AG10803 (cell line): Measurements from ENCODE around the gene NLGN4Y.

Experiments
- DNase-seq: peaks from one replicate; pipeline ENCODE4 v3.0.0; 2010; ENCODE audit warnings: low read depth
- H3K4me3 ChIP-seq: 2 replicates; pipeline ENCODE4 v1.5.1; 2011; ENCODE audit warnings: mild to moderate bottlenecking, low read length, control low read depth
- TF ChIP-seq, protein P1 (sequence below): conservative IDR thresholded peaks from 2 replicates; pipeline ENCODE4 v1.5.1; 2011; ENCODE audit warnings: mild to moderate bottlenecking, low read length, control low read depth, inconsistent platforms

NLGN4Y gene

DNA sequence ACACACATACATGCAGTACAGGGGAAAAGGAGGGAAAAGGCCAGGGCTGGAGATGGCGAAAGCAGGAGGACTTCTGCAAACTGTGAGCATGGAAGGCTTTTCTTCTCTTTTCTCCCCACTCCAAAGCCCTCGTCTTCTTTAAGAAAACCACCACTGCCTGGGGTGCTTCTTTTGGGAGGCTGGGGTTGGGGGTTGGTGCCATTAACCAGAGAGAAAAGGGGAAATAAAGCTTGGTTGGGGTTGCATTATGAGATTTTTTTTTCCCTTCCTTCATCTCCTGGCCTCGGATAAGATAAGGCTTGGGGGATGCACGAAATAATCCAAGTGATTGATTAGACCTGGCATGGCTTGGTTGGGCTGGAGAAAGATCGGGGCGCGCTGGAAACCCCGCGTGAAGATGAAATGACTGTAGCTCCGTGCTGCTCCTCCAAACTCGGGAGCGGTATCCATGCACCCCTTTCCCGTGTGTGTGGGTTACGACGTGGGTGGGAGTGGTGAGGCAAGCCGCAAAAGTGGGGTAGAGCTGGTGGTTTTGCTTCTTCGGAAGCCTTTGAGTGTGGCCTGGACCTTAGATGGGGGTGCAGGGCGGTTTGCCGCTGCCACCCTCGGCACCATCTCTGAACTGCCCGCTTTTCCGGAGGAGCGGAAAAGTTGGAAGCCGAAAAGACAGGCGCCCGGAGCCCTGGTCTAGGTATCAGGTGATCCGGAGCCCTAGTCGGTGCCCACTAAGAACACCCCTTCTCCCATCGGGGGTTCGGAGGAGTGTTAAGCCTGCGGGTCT, 648 bp upstream of the NLGN4Y start:
- TF ChIP-seq, protein P1, sequence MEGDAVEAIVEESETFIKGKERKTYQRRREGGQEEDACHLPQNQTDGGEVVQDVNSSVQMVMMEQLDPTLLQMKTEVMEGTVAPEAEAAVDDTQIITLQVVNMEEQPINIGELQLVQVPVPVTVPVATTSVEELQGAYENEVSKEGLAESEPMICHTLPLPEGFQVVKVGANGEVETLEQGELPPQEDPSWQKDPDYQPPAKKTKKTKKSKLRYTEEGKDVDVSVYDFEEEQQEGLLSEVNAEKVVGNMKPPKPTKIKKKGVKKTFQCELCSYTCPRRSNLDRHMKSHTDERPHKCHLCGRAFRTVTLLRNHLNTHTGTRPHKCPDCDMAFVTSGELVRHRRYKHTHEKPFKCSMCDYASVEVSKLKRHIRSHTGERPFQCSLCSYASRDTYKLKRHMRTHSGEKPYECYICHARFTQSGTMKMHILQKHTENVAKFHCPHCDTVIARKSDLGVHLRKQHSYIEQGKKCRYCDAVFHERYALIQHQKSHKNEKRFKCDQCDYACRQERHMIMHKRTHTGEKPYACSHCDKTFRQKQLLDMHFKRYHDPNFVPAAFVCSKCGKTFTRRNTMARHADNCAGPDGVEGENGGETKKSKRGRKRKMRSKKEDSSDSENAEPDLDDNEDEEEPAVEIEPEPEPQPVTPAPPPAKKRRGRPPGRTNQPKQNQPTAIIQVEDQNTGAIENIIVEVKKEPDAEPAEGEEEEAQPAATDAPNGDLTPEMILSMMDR: no peak
- H3K4me3 ChIP-seq: peak overlapping the region; percentile 65
- no peak for DNase-seq

DNA sequence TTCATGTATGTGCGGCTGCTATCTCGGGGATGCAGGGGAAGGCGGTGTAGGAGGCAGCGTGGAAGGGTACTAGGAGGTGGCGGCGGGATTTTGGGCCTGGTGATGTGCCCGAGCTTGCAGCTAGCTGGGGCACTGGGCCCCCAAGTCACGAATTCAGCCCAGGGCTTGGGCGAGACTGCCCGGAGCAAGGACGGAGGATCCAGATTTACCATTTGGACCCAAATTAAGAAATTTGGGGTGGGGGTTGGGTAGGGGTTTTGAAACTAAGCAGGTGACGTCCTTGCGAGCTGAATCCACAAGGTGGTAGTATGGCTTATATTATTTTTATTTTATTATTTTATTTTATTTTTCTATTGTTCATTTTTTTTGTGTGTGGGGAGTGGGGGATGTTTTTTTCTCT, 986 bp downstream of the NLGN4Y start:
- TF ChIP-seq, protein P1: peak; percentile 47
- DNase-seq: peak; percentile 33
- peak overlapping the region; percentile 65 for H3K4me3 ChIP-seq

DNA sequence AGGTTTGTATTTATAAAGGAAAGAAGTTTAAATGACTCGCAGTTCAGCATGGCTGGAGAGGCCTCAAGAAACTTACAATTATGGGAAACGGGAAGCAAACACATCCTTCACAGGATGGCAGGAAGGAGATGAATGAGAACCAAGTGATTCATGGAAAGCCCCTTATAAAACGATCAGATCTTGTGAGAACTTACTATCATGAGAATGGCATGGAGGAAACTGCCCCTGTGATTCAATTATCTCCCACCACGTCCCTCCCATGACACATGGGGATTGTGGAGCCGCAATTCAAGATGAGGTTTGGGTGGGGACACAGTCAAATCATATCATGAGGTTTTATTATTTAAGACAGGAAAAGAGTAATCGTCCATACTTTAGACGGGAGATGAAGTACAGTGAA, 4.0 kb downstream of the NLGN4Y start:
- TF ChIP-seq, protein P1: no peak
- no peak for DNase-seq
- H3K4me3 ChIP-seq: no peak overlapping the region

DNA sequence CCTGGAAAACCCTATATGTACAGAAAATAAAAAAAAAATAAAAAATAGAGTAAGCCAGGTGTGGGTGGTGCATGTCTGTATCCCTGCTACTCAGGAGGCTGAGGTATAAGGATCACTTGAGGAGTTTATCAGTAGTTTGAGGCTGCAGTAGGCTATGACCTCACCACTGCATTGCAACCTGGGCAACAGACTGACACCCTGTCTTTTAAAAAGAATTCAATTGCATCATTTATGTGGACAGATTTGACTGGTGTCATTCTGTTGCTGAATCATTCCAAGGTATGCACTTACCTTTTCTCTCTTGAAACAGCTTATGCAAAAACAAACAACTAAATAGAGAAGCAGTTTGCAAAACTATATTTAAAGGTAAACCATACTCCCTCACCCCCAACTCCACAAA, 12.4 kb downstream of the NLGN4Y start:
- DNase-seq: no peak
- TF ChIP-seq, protein P1: no peak
- H3K4me3 ChIP-seq: no peak overlapping the region

DNA sequence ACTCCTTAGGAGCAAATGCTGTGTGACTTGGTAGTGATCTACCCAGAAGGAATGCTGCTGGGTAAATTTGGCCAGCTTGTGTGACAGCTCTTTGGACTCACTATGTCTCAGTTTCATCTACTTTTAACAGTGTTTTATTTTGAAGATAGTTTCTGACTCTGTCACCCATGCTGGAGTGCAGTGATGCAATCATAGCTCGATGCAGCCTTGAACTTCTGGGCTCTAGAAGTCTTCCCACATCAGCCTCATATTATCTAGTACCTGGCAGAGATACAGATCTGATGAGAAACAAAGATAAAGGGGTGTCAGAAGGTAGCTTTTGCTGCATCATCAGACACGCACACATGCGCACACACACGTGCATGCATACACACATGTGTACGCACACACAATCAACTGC, 19.2 kb downstream of the NLGN4Y start:
- DNase-seq: no peak
- TF ChIP-seq, protein P1: no peak
- H3K4me3 ChIP-seq: no peak overlapping the region

DNA sequence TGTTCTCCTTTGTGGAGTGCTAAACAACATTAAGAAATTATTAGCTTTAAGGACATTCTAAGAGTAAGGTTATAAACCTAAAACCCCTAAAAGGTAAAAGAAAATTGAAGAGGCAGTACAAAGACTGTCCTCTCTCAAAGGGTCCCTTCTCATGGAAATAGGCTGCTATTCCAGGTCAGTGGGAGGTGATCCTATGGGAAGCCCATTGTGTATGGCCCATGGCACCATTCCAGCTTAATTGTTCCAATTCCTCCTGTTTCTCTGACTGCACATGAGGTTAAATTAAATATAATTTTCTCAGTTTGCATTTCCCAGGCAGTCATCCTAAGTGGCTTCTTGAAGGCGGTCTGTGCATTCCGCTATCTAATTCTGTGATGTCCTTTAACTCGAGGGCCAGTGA, 57.0 kb downstream of the NLGN4Y start:
- no peak overlapping the region for H3K4me3 ChIP-seq
- no peak for DNase-seq
- TF ChIP-seq, protein P1: no peak

DNA sequence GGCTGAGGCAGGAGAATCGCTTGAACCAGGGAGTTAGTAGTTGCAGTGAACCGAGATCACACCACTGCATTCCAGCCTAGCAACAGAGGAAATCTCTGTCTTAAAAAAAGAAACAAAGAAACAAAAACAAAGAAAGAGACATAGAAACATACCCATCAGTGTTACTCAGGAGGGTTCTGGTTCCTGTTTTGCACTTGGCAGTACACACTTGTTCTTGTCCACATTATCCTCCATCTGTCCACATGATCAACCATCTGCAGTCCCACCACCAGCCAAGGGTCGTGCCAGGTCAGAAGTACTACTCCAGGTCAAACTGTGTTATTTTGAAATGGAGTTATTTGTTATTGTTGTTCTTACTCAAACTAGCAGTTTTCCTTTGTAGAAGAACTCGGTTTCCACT, 62.4 kb downstream of the NLGN4Y start:
- TF ChIP-seq, protein P1: no peak
- DNase-seq: peak; percentile 48
- no peak overlapping the region for H3K4me3 ChIP-seq
